NCI-H774 (cell line): Measurements from ENCODE around the gene ARHGEF26.

Experiments
- DNase-seq: peaks from one replicate; lab custom pipeline; 2025; lab: John Stamatoyannopoulos, UW

ARHGEF26 gene

GRCh38 chr3:154119951-154120350, 1.2 kb upstream of the ARHGEF26 start:
- no peak for DNase-seq

GRCh38 chr3:154121701-154122551, 736 bp downstream of the ARHGEF26 start:
- peak; percentile 39 for DNase-seq

- DNase-seq = no peak
Measured at GRCh38 chr3:154122552-154122911, 1.3 kb downstream of the ARHGEF26 start.

GRCh38 chr3:154122912-154123559, 1.8 kb downstream of the ARHGEF26 start:
- DNase-seq = no peak

- no peak for DNase-seq
Measured at GRCh38 chr3:154123906-154124305, 2.7 kb downstream of the ARHGEF26 start.

- no peak for DNase-seq
Measured at GRCh38 chr3:154125378-154126030, 4.3 kb downstream of the ARHGEF26 start.

GRCh38 chr3:154126651-154127050, 5.5 kb downstream of the ARHGEF26 start:
- no peak for DNase-seq

GRCh38 chr3:154129625-154130024, 8.4 kb downstream of the ARHGEF26 start:
- DNase-seq = no peak

- no peak for DNase-seq
Measured at GRCh38 chr3:154130540-154130939, 9.3 kb downstream of the ARHGEF26 start.

GRCh38 chr3:154131830-154132229, 10.6 kb downstream of the ARHGEF26 start:
- no peak for DNase-seq

GRCh38 chr3:154132777-154133375, 11.7 kb downstream of the ARHGEF26 start:
- peak; percentile 69 for DNase-seq

GRCh38 chr3:154135511-154136173, 14.5 kb downstream of the ARHGEF26 start:
- DNase-seq = no peak

GRCh38 chr3:154137036-154137435, 15.8 kb downstream of the ARHGEF26 start:
- DNase-seq = no peak

- no peak for DNase-seq
Measured at GRCh38 chr3:154139996-154140436, 18.8 kb downstream of the ARHGEF26 start.

- DNase-seq = no peak
Measured at GRCh38 chr3:154142608-154143007, 21.4 kb downstream of the ARHGEF26 start.

- DNase-seq = no peak
Measured at GRCh38 chr3:154143873-154144272, 22.7 kb downstream of the ARHGEF26 start.

- DNase-seq = no peak
Measured at GRCh38 chr3:154144825-154145465, 23.8 kb downstream of the ARHGEF26 start.

GRCh38 chr3:154148541-154148940, 27.4 kb downstream of the ARHGEF26 start:
- DNase-seq = no peak

- no peak for DNase-seq
Measured at GRCh38 chr3:154149286-154149685, 28.1 kb downstream of the ARHGEF26 start.

- no peak for DNase-seq
Measured at GRCh38 chr3:154151969-154152368, 30.8 kb downstream of the ARHGEF26 start.

- DNase-seq = no peak
Measured at GRCh38 chr3:154152741-154153140, 31.6 kb downstream of the ARHGEF26 start.
